ENCODE measurements around the gene RENBP.
A peak's percentile ranks its signal among the peaks of the same experiment; 100 is the strongest.

The RENBP gene

GRCh38 chrX:153911798-153912197, 32.6 kb downstream of the RENBP start:
- DNase-seq: no peak

GRCh38 chrX:153910446-153910845, 34.0 kb downstream of the RENBP start:
- DNase-seq: no peak

- no peak for DNase-seq
Observed at GRCh38 chrX:153909980-153910360, 34.5 kb downstream of the RENBP start.

GRCh38 chrX:153909024-153909979, 35.1 kb downstream of the RENBP start:
- DNase-seq: no peak

GRCh38 chrX:153908219-153908860, 36.1 kb downstream of the RENBP start:
- DNase-seq: no peak

GRCh38 chrX:153907456-153907855, 37.0 kb downstream of the RENBP start:
- DNase-seq: no peak

- no peak for DNase-seq
Observed at GRCh38 chrX:153906126-153906917, 38.1 kb downstream of the RENBP start.

GRCh38 chrX:153905481-153906095, 38.9 kb downstream of the RENBP start:
- no peak for DNase-seq

GRCh38 chrX:153903991-153904957, 40.2 kb downstream of the RENBP start, which contains the start of gene AVPR2:
Gene AVPR2, plus strand, starts transcription at chrX:153904673. Its CDS starts 473 bp downstream, at chrX:153905146.
- no peak for DNase-seq

- DNase-seq: no peak
Observed at GRCh38 chrX:153903238-153903980, 41.0 kb downstream of the RENBP start.

GRCh38 chrX:153902385-153902784, 42.1 kb downstream of the RENBP start:
- no peak for DNase-seq

GRCh38 chrX:153901753-153902140, 42.7 kb downstream of the RENBP start:
- no peak for DNase-seq

- DNase-seq: peak; percentile 77
Observed at GRCh38 chrX:153900831-153901752, 43.4 kb downstream of the RENBP start.

- no peak for DNase-seq
Observed at GRCh38 chrX:153897899-153898298, 46.5 kb downstream of the RENBP start.

- no peak for DNase-seq
Observed at GRCh38 chrX:153889123-153889522, 55.3 kb downstream of the RENBP start.

GRCh38 chrX:153888344-153888743, 56.1 kb downstream of the RENBP start:
- no peak for DNase-seq

GRCh38 chrX:153887385-153887784, 57.1 kb downstream of the RENBP start:
- DNase-seq: no peak

- DNase-seq: no peak
Observed at GRCh38 chrX:153886915-153887314, 57.5 kb downstream of the RENBP start.
